H1 (cell line): ENCODE results near the gene KLF2. TPM values are rescaled to one million over a fixed set of nuclear protein-coding genes. Genes with fewer than 3 reads are reported as not detected.

Experiments
- FOSL1 ChIP-seq: IDR thresholded peaks from 2 replicates; pipeline ENCODE4 v1.6.1; 2011; ENCODE audit warnings: mild to moderate bottlenecking, low read depth, low read length, moderate library complexity; ENCODE audit not compliant: insufficient read depth
- polyA plus RNA-seq, 7 experiments: library from polyadenylated mRNA; depleted of rRNA in 3 of 7; stranded (reverse) in 5 of 7; unstranded in 2 of 7; fragments of >200 nt in 5 of 7; fragments of 200-250 nt in 2 of 7; gene quantifications; 1 replicate in 5 of 7; 2 replicates in 1 of 7; 4 replicates in 1 of 7; pipeline versions ENCODE4 v1.2.1 to v1.2.3, GENCODE V29; 2011 to 2013; ENCODE audit warnings: missing spikeins in 2 of 7, mixed read lengths in 2 of 7
- total RNA-seq: library from RNA; stranded (reverse); fragmentation: NEBNext Ultra II Directional; extraction: Animal tissue kit (Norgen Biotek cat#: 25700); gene quantifications from 2 replicates; pipeline ENCODE4 v1.2.1, GENCODE V29; 2021
- TF ChIP-seq, protein P1 (sequence below): IDR thresholded peaks from 2 replicates; pipeline ENCODE4 v1.6.1; 2012; ENCODE audit warnings: inconsistent platforms
- TF ChIP-seq, protein P2 (sequence below): IDR thresholded peaks from 2 replicates; pipeline ENCODE4 v1.6.1; 2011; ENCODE audit warnings: low read length, improper control_type of control experiment

The KLF2 gene
- total and polyA plus RNA-seq, 2 of the 8 experiments (the other 6 are each of a cell fraction or from before 2014, with no cell fraction given), result 0.19 to 0.33 TPM

DNA sequence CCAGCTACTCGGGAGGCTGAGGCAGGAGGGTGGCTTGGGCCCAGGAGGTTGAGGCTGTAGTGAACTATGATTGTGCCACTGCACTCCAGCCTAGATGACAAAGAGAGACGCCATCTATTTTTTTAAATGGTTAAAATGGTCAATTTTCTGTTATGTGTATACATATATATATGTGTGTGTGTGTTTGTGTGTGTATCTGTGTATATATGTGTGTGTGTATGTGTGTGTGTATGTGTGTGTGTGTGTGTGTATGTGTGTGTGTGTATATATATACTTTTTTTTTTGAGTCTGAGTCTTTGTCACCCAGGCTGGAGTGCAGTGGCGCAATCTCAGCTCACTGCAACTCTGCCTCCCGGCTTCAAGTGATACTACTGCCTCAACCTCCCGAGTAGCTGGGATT is 42.9 kb upstream of the KLF2 start (continued):
- TF ChIP-seq, protein P1, sequence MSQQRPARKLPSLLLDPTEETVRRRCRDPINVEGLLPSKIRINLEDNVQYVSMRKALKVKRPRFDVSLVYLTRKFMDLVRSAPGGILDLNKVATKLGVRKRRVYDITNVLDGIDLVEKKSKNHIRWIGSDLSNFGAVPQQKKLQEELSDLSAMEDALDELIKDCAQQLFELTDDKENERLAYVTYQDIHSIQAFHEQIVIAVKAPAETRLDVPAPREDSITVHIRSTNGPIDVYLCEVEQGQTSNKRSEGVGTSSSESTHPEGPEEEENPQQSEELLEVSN, result no peak
- TF ChIP-seq, protein P2, sequence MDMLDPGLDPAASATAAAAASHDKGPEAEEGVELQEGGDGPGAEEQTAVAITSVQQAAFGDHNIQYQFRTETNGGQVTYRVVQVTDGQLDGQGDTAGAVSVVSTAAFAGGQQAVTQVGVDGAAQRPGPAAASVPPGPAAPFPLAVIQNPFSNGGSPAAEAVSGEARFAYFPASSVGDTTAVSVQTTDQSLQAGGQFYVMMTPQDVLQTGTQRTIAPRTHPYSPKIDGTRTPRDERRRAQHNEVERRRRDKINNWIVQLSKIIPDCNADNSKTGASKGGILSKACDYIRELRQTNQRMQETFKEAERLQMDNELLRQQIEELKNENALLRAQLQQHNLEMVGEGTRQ, result no peak
- no peak for TF ChIP-seq FOSL1
